Mesenchymal stem cell (in vitro differentiated cells and primary cell): Measurements from ENCODE around the gene MSL1.

Experiments used
- DNase-seq: peaks from one replicate; pipeline ENCODE4 v3.0.0-alpha.2; 2013
- H2AFZ ChIP-seq: one replicate; pipeline ENCODE4 v1.6.1; 2013; ENCODE audit warnings: low read depth, mild to moderate bottlenecking, control low read depth, inconsistent platforms, low read length, moderate library complexity
- H2AK5ac ChIP-seq: 2 replicates; pipeline ENCODE4 v1.6.1; 2013; ENCODE audit warnings: low read length, moderate library complexity, mild to moderate bottlenecking, inconsistent platforms; ENCODE audit not compliant: severe bottlenecking
- H2BK120ac ChIP-seq: one replicate; pipeline ENCODE4 v1.6.1; 2013; ENCODE audit warnings: low read depth, mild to moderate bottlenecking, inconsistent platforms, low read length, moderate library complexity
- H2BK12ac ChIP-seq, 2 experiments: one replicate each; pipeline ENCODE4 v1.6.1; 2013; ENCODE audit warnings: inconsistent platforms in 2 of 2, low read length in 2 of 2, mild to moderate bottlenecking in 2 of 2, moderate library complexity in 2 of 2, control low read depth in 1 of 2
- H2BK15ac ChIP-seq: one replicate; pipeline ENCODE4 v1.6.1; 2013; ENCODE audit warnings: mild to moderate bottlenecking, low read depth, inconsistent platforms; ENCODE audit not compliant: poor library complexity, severe bottlenecking
- H2BK5ac ChIP-seq: 2 replicates; pipeline ENCODE4 v1.6.1; 2013; ENCODE audit warnings: low read depth, mild to moderate bottlenecking, low read length, control low read depth, inconsistent platforms; ENCODE audit not compliant: poor library complexity, severe bottlenecking
- H3K14ac ChIP-seq, 2 experiments: one replicate each; pipeline ENCODE4 v1.6.1; 2013; ENCODE audit warnings: inconsistent platforms in 2 of 2, low read length in 2 of 2, control low read depth in 1 of 2, mild to moderate bottlenecking in 1 of 2, moderate library complexity in 1 of 2
- H3K18ac ChIP-seq, 2 experiments: one replicate each; pipeline ENCODE4 v1.6.1; 2013; ENCODE audit warnings: inconsistent platforms in 2 of 2, low read length in 2 of 2, control low read depth in 1 of 2, low read depth in 1 of 2, mild to moderate bottlenecking in 1 of 2
- H3K23ac ChIP-seq, 2 experiments: one replicate each; pipeline ENCODE4 v1.6.1; 2013; ENCODE audit warnings: inconsistent platforms in 2 of 2, low read length in 2 of 2, mild to moderate bottlenecking in 2 of 2, moderate library complexity in 2 of 2, control low read depth in 1 of 2
- H3K27ac ChIP-seq: 2 replicates; pipeline ENCODE4 v1.5.1; 2013; ENCODE audit warnings: mild to moderate bottlenecking, moderate library complexity, low read length, control low read depth, inconsistent platforms; ENCODE audit not compliant: poor library complexity, severe bottlenecking
- H3K27me3 ChIP-seq, 2 experiments: 2 replicates each; pipeline versions ENCODE4 v1.6.1 to v1.7.0; 2013; ENCODE audit warnings: low read length in 2 of 2, mild to moderate bottlenecking in 2 of 2, moderate library complexity in 2 of 2, control low read depth in 1 of 2, inconsistent platforms in 1 of 2; ENCODE audit not compliant: control insufficient read depth in 1 of 2, insufficient read depth in 1 of 2
- H3K36me3 ChIP-seq, 2 experiments: 2 replicates each; pipeline versions ENCODE4 v1.6.1 to v1.7.0; 2013; ENCODE audit warnings: low read length in 2 of 2, control low read depth in 1 of 2, inconsistent platforms in 1 of 2, low read depth in 1 of 2, mild to moderate bottlenecking in 1 of 2; ENCODE audit not compliant: insufficient read depth in 2 of 2, control insufficient read depth in 1 of 2
- H3K4ac ChIP-seq, 2 experiments: one replicate each; pipeline ENCODE4 v1.6.1; 2013; ENCODE audit warnings: inconsistent platforms in 2 of 2, low read length in 2 of 2, mild to moderate bottlenecking in 2 of 2, moderate library complexity in 2 of 2, control low read depth in 1 of 2, low read depth in 1 of 2
- H3K4me1 ChIP-seq: 2 replicates; pipeline ENCODE4 v1.6.1; 2013; ENCODE audit warnings: low read depth, low read length, control low read depth; ENCODE audit not compliant: control insufficient read depth, insufficient read depth
- H3K4me2 ChIP-seq: 2 replicates; pipeline ENCODE4 v1.6.1; 2013; ENCODE audit warnings: low read length, mild to moderate bottlenecking, inconsistent platforms; ENCODE audit not compliant: poor library complexity, severe bottlenecking
- H3K4me3 ChIP-seq, 2 experiments: 2 replicates each; pipeline versions ENCODE4 v1.5.1 to v1.7.0; 2013; ENCODE audit warnings: low read length in 2 of 2, mild to moderate bottlenecking in 2 of 2, control low read depth in 1 of 2, low read depth in 1 of 2; ENCODE audit not compliant: insufficient read depth in 1 of 2
- H3K79me1 ChIP-seq: replicated peaks from 2 replicates; pipeline ENCODE4 v1.6.1; 2013; ENCODE audit warnings: mild to moderate bottlenecking, control low read depth, low read length, inconsistent platforms; ENCODE audit not compliant: poor library complexity, severe bottlenecking
- H3K9ac ChIP-seq: 2 replicates; pipeline ENCODE4 v1.7.0; 2013; ENCODE audit warnings: mild to moderate bottlenecking, low read length, moderate library complexity
- H3K9me3 ChIP-seq: 2 replicates; pipeline ENCODE4 v1.7.0; 2013; ENCODE audit warnings: mild to moderate bottlenecking, low read length; ENCODE audit not compliant: control insufficient read depth
- H4K8ac ChIP-seq: one replicate; pipeline ENCODE4 v1.6.1; 2013; ENCODE audit warnings: inconsistent platforms, mild to moderate bottlenecking, low read length, moderate library complexity
- H4K91ac ChIP-seq: one replicate; pipeline ENCODE4 v1.6.1; 2013; ENCODE audit warnings: mild to moderate bottlenecking, low read length, inconsistent platforms
- WGBS: methylation state at CpG from one replicate; pipeline ENCODE4 v1.1.7; 2013; ENCODE audit warnings: mixed read lengths; 5-methylcytosine and 5-hydroxymethylcytosine counted together

Gene MSL1

GRCh38 chr17:40086150-40087044 is 35.4 kb upstream of the MSL1 start:
- Histone ChIP-seq H3K9ac (no peak overlapping the region), H3K4ac (no peak overlapping the region), H3K4me2 (no peak overlapping the region), H3K79me1 (no peaks in the 10 kb centered on the region), H3K14ac (no peak overlapping the region), H2BK120ac (no peak overlapping the region), H2AFZ (no peak overlapping the region), H3K4me1 (no peaks in the 10 kb centered on the region), H3K27ac (no peak overlapping the region), H2BK15ac (no peak overlapping the region), H3K36me3 (peaks cover 62 to 79% of the 10 kb centered on the region in 2 experiments), H4K91ac (peak overlapping the region; percentile 62), H2BK5ac (no peak overlapping the region), H2BK12ac (peak overlapping the region in 1 of 2 experiments; percentile 12), H2AK5ac (no peak overlapping the region), H3K18ac (no peak overlapping the region), H4K8ac (peak overlapping the region; percentile 42), H3K23ac (no peak overlapping the region), H3K27me3 (no peaks in the 10 kb centered on the region), H3K4me3 (no peak overlapping the region), H3K9me3 (no peaks in the 10 kb centered on the region)
- 77% methylated on average over 15 of the region's 17 CpGs for WGBS
- peak; percentile 52 for DNase-seq

GRCh38 chr17:40087049-40087794 is 34.5 kb upstream of the MSL1 start:
- Histone ChIP-seq H2BK120ac (no peak overlapping the region), H2BK5ac (no peak overlapping the region), H3K23ac (no peak overlapping the region), H3K14ac (no peak overlapping the region), H4K8ac (peak overlapping the region; percentile 42), H3K4ac (no peak overlapping the region), H3K9me3 (no peaks in the 10 kb centered on the region), H3K36me3 (peaks cover 62 to 87% of the 10 kb centered on the region in 2 experiments), H2AFZ (no peak overlapping the region), H4K91ac (peak overlapping the region; percentile 67), H2AK5ac (no peak overlapping the region), H3K4me2 (no peak overlapping the region), H3K27me3 (no peaks in the 10 kb centered on the region), H3K18ac (no peak overlapping the region), H2BK12ac (no peak overlapping the region), H2BK15ac (no peak overlapping the region), H3K4me3 (no peak overlapping the region), H3K79me1 (no peaks in the 10 kb centered on the region), H3K27ac (no peak overlapping the region), H3K9ac (no peak overlapping the region), H3K4me1 (peaks cover 6% of the 10 kb centered on the region)
- no peak for DNase-seq
- WGBS, result 86% methylated on average over 6 of the region's 6 CpGs

GRCh38 chr17:40087903-40088718 is 33.7 kb upstream of the MSL1 start:
- Histone ChIP-seq H3K9ac (no peak overlapping the region), H3K27me3 (no peaks in the 10 kb centered on the region), H3K36me3 (peaks cover 66 to 94% of the 10 kb centered on the region in 2 experiments), H2AFZ (no peak overlapping the region), H3K4me2 (no peak overlapping the region), H3K18ac (no peak overlapping the region), H2AK5ac (no peak overlapping the region), H3K4me1 (peaks cover 6% of the 10 kb centered on the region), H4K91ac (peak overlapping the region; percentile 1), H3K14ac (no peak overlapping the region), H3K9me3 (no peaks in the 10 kb centered on the region), H2BK120ac (no peak overlapping the region), H2BK15ac (no peak overlapping the region), H3K27ac (no peak overlapping the region), H2BK5ac (no peak overlapping the region), H2BK12ac (peak overlapping the region in 1 of 2 experiments; percentile 18), H3K4ac (no peak overlapping the region), H3K4me3 (no peak overlapping the region), H3K79me1 (no peaks in the 10 kb centered on the region), H4K8ac (peak overlapping the region; percentile 12), H3K23ac (no peak overlapping the region)
- no peak for DNase-seq
- WGBS, result 93% methylated on average over 28 of the region's 28 CpGs
